A549 (cell line): ENCODE data around the gene AOAH.

Source experiments
- BHLHE40 ChIP-seq: IDR thresholded peaks from 2 replicates; pipeline ENCODE4 v1.6.1; 2012; ENCODE audit warnings: low read depth, low read length, inconsistent platforms
- CHD4 ChIP-seq: fragments of 200-600 bp; sonication (generic); IDR thresholded peaks from 2 replicates; pipeline ENCODE4 v1.6.1; 2016; ENCODE audit warnings: antibody characterized with exemption, mild to moderate bottlenecking, borderline replicate concordance
- EHF ChIP-seq: fragments of 250-450 bp; sonication (Bioruptor Pico); IDR thresholded peaks from 2 replicates; pipeline ENCODE4 v1.5.0; 2020; ENCODE audit warnings: mild to moderate bottlenecking
- EP300 ChIP-seq, 2 experiments: fragments of >200 bp; sonication (Bioruptor Twin); formaldehyde crosslinking; IDR thresholded peaks; 2 replicates in 1 of 2; 3 replicates in 1 of 2; pipeline ENCODE4 v1.6.1; 2016 to 2017
- POLR2A ChIP-seq: IDR thresholded peaks from 2 replicates; pipeline ENCODE4 v1.6.1; 2012; ENCODE audit warnings: mild to moderate bottlenecking, low read length
- TF ChIP-seq, protein P1 (sequence below): fragments of >200 bp; sonication (Bioruptor Twin); formaldehyde crosslinking; IDR thresholded peaks from 3 replicates; pipeline ENCODE4 v1.5.1; 2016

DNA sequence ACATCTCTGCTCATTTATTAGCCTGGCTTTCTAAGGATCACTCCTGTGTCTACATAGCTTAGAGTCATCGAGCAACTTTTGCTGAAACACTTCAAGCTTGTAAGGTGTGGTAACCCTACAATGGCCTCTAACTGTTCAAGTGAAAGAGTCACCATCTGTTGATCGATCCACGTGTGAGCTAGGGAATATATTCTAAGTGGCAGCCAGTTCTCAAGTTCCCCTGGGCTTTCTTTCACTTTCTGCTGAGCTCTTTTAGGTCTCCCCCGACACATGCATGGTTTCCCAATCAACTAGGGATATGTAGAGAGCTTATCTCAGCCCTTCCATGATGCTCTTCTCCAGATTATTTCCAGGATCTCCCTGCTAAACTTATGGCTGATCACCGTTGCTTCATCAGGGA lies 15.5 kb downstream of the AOAH start:
- TF ChIP-seq EP300 (IDR thresholded peaks at IDR 0.05) (no peak), EHF (CRISPR knock-in tag) (no peak), CHD4 (no peak), BHLHE40 (no peak), POLR2A (no peak)
- TF ChIP-seq, protein P1, sequence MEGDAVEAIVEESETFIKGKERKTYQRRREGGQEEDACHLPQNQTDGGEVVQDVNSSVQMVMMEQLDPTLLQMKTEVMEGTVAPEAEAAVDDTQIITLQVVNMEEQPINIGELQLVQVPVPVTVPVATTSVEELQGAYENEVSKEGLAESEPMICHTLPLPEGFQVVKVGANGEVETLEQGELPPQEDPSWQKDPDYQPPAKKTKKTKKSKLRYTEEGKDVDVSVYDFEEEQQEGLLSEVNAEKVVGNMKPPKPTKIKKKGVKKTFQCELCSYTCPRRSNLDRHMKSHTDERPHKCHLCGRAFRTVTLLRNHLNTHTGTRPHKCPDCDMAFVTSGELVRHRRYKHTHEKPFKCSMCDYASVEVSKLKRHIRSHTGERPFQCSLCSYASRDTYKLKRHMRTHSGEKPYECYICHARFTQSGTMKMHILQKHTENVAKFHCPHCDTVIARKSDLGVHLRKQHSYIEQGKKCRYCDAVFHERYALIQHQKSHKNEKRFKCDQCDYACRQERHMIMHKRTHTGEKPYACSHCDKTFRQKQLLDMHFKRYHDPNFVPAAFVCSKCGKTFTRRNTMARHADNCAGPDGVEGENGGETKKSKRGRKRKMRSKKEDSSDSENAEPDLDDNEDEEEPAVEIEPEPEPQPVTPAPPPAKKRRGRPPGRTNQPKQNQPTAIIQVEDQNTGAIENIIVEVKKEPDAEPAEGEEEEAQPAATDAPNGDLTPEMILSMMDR: no peak
